ENCODE results near the gene LITAFD.
"Not testable (repeated sequence)": the region's sequence is repeated elsewhere in the genome, so short reads cannot be mapped to it uniquely, and the experiment has no call there.

LITAFD gene

DNA sequence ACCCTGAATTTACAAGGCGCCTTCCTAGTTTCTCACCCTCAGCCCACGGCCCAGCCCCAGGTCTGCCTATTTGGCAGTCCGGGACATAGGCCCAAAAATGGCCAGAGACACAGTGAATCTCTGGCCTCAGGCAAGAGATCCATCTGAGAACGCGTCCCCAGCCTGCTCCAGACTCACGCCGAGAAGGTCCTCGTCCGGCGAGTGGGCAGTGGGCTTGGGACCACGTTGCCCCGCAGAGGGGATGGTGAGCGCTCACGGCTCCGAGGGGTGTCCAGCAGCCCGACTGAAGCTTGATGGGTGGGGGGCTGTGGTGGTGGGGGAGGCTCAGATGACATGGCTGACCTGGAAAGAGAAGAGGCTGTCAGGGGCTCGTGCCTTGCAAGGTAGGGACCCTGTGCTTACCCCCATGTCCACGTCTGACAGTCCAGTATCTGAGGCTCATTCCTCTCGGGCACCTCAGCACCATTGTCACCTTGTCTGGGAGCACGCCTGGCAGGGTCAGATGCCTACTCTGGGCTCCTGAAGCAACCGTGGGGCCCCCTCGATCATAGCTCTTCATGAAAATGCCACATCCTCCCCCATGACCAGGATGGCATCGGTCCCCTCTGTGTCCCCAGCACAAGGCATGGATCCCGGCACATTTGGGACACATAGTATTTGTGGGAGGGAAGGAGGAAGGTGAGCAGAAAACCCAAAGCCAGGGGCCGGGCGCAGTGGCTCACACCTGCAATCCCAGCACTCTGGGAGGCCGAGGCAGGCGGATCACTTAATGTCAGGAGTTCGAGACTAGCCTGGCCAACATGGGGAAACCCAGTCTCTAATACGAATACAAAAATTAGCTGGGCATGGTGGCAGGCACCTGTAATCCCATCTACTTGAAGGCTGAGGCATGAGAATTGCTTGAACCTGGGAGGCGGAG is 22.9 kb upstream of the LITAFD start:
- no peak for DNase-seq

DNA sequence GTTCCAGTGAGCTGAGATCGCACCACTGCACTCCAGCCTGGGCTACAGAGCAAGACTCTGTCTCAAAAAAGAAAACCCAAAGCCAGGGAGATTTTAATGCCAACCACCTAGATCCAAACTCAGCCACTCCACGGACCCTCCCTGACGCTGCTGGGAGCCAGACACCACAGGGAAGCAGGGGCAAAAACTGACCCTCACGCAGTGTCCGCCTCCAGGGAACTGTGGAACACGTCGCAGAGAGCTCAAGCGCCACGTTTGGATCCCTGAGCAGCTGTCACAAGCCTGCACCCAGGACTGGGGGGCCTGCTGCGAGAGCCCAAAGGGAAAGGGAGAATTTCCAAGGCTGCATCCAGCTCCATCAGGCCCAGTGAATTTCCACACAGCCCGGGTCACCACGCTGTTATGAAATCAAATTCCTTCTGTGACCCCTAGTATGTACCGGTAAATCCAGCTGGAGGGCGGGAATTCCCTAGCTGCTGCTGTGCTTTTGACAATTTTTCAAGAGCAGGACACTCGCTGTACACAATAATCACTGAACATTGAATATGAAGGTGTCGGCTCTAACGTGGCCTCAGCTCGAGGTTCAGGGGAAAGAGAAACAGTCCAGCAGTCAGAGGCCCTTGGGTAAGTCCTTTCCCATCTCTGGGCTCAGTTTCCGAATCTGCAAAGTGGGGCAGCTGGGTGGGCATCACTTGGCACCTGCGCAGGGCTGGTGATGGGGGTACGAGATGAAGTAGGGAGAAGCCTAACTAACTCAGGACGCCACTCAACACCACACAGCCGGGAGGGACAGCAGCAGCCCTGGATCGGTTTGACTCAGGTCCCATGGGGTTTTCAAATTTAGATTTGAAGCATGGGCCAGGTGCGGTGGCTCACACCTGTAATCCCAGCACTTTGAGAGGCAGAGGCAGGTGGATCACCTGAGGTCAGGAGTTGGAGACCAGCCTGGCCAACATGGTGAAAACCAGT is 22.0 kb upstream of the LITAFD start:
- no peak for DNase-seq

DNA sequence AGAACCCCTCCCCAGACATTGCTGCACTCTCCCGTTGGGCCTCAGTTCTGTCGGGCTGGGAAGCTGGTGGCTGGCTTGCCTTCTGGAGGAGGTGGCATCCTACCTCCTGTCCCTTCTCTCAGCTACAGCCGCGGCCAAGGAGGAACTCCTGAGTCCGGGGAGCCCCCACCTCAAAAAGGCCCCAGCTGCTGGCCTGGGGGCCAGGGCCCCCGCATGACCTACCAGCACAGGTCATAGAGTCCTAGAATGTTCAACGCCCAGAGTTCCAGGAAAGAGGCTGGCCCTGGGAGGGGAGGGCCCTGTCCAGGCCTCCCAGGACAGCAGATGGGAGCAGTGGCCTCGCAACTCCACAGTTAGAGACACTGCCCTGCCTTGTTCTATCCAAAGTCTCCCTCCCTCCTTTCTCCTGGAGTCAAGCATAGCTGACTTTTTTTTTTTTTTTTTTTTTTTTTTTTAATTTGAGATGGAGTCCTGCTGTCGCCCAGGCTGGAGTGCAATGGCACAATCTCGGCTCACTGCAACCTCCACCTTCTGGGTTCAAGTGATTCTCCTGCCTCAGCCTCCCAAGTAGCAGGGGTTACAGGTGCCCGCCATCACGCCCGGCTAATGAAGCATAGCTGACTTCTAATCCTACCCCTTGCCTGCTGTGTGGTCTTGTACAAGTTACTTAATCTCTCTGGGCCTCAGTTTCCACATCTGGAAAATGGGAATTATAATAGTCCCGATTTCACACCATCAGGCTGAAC is 20.4 kb upstream of the LITAFD start:
- no peak for DNase-seq

DNA sequence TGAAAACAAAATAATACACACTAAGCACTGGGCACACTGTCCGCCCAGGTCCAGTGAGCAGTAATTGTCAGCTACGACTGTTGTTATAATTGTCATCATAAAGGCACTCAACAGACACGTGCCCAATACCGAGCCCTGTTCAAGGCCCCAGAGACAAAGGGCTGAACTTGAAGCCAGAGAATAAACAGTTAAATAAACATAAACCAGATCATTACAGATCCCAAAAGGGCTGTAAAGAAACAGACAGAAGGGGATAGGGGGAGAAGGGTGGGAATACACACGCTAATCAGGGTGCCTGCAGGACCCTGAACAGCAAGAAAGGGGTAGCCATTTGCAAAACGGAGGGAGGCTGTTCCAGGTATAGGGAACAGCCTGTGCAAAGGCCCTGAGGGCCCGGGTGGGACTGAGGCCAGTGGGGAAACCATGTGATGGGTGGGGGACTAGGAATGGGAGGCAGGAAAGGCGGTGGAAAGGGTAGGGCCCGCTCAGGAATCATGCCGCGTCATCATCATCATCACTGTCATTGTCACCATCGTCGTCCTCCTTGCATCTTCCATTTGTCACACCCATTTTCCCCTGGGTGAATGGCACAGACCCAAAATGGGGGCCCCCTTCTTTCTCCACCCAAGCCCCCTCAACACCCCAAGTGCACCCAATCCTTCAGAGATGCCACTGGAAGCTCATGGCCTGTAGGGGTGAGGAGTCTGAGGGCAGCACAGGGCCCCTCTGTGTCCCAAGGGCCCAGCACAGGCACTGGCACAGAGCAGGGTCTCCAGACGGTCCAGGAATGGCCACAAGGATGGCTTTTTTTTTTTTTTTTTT is 19.6 kb upstream of the LITAFD start:
- no peak for DNase-seq

DNA sequence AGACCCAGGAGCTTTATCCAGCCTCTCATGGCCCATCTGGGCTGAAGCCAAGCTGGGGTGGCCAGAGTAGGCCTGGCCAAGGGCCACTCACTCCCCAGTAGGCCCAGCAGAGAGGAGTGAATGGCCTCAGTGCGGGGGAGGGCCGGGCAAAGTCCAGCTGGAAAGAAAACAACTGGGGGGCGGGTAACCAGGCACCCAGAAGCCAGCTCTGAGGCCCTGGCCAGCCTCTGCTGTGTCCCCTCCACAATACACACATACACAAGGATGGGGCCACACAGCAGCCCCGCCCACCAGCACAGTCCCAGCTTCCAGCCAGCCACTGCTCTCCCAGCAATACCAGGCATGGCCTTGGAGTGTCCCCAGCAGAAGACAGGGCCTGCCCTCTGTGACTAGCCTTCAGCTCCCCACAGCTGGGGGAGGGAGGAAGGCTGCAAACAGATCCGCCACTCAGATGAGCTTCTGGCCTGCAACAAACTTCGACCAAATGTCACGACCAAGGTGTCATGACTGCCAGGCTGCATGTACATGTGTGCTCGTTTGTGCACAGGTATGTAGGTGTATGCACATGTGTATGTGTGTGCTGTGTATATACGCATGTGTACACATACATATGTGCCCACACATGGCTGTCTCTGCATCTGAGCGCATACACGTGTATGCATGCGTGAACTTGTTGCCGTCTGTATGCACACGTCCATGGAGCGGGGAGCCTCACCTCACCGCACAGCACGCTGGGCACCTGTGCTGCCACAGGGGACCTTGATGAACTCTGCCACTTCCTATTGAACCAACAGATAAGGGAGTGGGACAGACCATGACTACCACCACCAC is 18.3 kb upstream of the LITAFD start:
- no peak for DNase-seq

DNA sequence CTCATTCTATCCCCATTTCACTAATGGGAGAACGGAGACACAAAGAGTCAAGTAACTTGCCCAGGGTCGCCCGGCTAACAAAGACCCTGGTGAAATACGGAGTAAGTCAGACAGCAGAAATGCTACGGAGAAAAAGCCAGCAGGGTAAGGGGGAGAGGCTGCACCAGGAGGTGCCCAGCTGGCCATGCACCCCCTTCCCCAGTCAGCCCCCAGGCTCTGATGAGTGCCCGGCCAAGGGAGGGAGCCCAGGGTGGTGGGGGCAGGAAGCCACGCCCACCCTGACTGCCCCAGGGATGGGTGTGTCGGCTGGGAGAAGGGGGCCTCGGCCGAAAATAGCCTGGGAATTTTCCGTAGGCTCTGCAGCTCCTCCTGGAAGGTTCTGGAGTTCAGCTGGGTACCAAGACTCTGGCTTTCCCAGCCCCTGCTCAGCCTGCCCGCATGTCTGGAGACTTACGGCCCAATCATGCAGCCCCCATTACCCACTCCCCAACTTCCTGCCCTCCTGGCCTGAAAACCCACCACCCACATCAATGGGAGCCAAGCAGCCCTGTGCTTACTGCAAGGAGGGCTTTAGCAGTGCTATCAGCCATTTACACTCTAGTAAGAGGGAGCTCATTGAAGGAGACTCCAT is 17.6 kb upstream of the LITAFD start:
- DNase-seq = no peak

DNA sequence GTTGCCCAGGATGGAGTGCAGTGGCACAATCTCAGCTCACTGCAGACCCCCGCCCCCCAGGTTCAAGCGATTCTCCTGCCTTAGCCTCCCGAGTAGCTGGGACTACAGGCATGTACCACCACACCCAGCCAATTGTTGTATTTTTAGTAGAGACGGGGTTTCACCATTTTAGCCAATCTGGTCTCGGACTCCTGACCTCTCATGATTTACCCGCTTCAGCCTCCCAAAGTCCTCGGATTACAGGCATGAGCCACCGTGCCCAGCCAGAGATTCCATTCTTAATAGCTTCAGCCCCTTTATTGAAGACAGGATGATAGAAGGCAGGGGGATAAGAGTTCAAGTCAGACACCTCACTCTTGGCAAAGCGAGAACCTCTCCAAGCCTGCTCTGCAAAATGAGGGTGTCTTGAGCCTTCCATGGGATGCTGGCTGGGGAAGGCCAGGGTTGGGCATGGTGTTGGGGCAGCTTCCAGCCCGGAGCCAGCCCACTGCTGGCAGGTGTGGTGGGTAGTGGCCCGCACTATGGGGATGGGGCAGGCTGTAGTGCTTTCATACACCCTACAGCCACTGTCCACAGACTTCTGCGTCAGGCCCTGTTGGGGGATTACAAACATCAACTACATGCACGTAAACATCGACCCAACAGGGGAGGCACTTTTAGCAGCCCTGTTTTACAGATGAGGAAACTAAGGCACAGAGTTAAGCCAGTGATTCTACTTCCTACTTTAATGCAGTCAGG is 16.8 kb upstream of the LITAFD start:
- no peak for DNase-seq

DNA sequence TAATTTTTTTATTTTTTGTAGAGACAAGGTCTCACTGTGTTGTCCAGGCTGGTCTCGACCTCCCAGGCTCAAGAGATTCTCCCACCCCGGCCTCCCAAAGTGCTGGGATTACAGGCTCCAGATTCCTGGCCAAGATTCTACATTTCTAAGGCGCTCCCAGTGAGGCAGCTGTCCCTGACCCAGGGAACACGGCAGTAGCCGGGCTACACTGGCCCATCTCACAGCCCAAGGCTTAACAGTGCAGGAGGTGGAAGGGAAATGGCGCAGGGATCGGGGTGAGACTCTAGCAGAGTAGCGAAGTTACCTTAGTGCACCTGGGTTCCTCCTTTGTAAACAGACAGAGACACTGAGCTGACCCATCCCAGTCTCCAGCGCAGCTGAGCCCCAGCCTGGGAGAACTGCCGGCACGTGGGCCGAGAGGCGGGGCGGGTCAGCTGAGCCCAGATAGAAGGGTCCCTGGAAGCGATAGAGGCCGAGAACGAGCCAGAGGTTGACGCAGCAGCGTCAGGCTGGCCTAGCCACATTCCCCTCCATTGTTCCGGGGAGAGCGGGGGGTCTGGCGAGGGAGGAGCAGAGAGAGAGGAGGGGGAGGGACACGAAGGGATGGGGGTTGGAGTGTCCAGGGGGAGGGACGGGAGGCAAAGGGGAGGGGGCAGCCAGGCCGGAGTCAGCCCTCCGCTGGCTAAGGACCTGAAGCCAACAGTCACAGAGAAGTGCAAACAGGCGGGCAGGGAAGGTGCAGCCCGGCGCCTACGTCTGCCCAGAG is 15.8 kb upstream of the LITAFD start:
- DNase-seq = no peak

DNA sequence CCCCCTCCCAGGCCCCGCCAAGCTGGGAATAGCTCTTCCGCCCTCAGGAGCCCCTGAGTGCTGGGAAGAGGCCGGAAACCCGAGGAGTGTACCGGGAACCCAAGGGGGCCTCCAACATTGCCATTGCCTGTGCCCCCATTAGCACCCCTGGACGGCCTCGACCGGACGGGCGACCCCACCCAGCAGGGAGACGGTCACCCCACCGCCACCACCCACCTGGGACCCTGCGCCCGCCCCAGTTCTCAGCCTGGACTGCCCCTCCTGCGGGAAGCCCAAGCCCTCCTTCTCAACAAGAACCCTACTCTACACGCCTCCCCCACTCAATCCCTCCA is 15.3 kb upstream of the LITAFD start:
- no peak for DNase-seq

DNA sequence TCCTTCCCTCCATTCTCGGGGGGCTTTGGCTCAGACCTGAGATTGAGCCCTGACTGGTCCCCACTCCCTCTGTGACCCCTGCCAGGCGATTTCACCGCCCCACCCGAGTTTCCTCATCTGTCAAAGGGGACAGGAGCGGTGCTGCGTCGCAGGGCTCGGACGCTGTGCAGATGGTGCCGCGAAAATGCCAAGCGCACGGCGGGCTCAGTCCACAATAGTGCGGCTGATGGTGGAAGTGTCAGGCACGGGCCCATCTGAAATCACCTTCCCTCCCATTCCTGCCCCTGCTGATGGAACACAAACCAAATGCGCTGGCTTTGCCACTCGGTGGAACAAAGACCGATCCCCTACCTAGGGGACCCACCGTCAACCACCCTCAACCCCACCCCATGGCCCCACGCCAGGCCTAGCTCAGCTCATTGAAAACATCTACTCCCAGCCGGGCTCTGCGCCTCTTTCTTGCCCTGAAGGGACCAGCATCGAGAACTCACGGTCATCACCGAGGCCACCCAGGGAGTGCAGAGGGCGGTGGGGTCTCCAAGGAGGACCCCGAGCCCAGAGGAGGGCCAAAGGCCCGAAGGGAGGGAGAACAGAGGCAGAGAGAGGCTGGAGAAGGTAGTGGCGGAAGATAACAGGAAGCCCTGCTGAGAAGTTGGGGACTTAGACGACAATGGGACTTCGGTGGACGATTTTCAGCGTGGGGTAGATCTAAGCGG is 14.8 kb upstream of the LITAFD start:
- no peak for DNase-seq

DNA sequence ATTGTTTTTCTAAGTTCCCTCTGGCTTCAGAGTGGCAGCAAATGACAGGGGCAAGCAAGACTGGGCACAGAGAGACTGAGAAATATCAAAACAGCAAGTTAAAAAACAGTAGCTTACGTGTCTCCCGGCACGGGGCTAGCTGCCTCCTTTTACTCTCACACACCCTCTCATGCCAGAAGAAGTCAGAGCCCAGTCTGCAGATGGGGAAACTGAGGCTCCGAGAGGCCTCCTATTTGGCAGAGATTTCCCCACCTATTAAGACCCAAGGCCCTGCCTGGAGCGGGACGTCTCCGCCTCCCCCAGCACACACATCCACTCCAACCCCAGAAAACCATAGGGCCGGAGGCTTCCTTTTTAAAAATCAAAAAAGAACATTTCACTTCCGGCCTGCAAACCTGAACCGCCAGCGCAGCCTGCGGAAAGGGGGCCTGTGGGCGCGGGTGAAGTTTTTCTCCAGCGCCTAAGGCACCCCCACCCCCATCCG is 14.2 kb upstream of the LITAFD start:
- DNase-seq = no peak

DNA sequence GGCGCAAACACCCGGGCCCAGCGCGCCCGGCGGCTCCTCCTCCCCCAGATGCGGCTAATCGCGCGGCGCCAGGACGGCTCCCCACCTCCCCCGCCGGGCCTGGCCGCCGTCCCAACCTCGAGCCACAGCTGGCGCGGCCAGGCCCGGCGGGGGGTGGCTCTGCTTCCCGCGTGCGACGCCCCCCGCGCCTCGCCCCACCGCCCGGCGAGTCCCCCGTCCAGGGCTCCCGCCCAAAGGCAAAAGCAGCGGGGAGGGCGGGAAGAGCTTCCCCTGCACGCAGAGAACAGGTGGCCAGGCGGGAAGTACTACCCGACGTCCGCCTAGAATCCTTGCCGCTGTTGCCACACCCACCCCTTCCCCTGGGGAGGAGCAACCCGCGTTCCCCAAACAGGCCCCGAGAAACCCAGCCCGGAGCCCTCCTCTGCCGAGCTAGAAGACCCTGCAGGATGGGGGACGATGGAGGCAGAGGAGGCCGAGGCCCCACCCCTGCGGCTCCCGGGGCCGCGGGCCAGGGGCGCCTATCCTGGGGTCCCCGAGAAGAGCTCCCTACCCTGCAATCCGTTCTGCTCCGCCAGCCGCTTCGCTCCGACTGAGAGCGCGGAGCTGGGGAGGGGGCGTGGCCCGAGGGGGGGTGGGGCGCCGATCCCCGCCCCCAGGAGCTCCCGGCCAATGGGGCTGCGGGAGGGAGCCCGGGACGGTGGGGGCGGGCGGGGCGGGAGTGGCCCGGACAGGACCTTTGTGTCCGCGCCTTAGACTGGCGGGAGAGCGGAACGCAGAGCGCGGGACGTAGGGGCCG is 13.5 kb upstream of the LITAFD start, which contains the start of gene CARHSP1:
Gene CARHSP1, minus strand, starts transcription at position 591 of the 796 bp plus-strand sequence. CDS start 9,678 bp downstream, outside the sequence.
- DNase-seq = peak; percentile 81

DNA sequence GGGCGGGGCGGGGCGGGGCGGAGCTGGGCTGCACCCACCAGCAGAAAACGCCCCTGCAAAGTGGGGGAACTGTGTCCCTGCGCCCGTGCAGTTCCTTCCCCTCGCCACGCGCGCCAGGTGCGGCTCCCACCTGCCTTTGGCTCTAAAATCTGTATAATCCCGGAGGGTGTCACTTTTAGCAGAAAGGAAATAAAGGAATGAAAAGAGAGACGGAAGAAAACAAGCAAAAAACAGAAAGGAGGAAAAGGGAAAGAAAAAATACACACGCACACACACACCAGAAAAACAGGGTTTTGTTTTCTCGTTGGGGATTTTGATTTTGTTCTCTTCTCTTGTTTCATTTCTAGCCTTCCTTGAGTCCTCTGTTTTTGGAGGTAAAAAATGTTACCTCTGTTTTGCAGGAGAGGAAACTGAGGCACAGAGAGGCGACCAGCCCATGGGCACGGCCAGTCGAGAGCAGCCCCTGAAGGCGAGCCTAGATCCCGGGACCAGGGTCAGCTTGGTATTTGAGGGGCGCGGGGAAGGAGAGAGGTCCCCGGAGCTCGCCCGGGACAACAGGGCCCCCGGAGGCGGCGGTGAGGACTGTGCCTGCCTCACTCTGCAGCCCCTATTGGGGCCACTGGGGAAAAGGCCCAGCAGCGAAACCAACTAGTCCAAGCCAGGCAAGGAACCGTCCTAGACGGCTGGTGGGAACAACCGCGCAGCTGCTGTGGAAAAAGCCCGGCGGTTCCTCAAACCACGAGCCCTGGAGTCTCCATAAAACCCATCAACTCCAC is 12.8 kb upstream of the LITAFD start:
- DNase-seq = no peak

DNA sequence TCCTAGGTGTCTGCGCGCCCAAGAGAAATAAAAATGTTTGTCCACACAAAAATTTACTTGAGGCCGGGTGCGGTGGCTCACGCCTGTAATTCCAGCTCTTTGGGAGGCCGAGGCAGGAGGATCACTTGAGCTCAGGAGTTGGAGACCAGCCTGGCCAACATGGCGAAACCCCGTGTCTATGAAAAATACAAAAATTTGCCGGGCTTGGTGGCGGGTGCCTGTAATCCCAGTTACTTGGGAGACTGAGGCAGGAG is 12.2 kb upstream of the LITAFD start:
- DNase-seq = not testable (repeated sequence)

DNA sequence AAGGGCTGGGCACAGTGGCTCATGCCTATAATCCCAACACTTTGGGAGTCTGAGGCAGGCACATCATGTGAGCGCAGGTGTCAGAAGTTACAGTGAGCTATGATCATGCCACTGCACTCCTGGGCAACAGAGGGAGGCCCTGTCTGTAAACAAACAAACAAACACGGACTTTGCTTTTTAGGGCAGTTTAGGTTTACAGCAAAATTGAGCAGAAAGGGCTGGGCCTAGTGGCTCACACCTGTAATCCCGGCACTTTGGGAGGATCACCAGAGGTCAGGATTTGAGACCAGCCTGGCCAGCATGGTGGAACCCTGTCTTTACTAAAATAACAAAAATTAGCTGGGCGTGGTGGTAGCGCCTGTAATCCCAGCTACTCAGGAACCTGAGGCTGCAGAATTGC is 10.1 kb upstream of the LITAFD start:
- no peak for DNase-seq

DNA sequence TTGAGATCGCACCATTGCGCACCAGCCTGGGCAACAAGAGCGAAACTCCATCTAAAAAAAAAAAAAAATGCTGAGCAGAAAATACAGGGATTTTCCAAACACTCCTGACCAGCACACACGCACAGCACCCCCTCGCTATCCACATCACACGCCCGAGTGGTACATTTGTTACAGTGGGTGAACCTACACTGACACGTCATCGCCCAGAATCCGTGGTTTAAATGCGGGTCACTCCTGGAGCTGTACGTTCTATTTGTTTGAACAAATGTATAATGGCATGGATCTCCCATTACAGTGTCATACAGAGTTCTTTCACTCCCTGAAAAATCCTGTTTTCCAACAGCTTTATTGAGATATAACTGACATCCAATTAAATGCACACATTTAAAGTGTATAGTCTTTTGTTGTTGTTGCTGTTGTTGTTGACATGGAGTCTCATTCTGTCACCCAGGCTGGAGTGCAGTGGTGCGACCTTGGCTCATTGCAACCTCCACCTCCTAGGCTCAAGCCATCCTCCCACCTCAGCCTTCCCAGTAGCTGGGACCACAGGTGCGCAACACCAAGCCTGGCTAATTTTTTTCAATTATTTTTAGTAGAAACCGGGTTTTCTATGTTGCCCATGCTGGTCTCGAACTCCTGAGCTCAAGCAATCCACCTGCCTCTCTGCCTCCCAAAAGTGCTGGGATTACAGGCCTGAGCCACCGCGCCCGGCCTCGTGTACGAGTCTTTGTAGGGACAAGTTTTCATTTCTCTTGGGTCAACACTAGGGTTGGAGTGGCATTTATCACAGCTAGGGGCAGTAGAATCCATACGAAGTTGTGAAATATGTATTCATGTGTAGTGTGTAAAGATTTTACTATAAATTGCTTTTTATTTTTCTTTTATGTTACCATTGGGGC is 8.9 kb upstream of the LITAFD start:
- DNase-seq = no peak

All from stimulated activated CD4-positive, alpha-beta T cell treated with anti-CD3 and anti-CD28 coated beads, Interleukin-4, amount 100 ng/mL, for 24 hours (primary cell).